Measurements from ENCODE around the gene STXBP5. TPM values are rescaled to one million over a fixed set of nuclear protein-coding genes. Genes with fewer than 3 reads are reported as not detected.

Gene STXBP5
- total RNA-seq, 3 donors from 2014 or later (not counting 1 experiment from before 2014, with no cell fraction given), result 22.9 to 43.9 (median 35.9) TPM

- ATAC-seq (no peak), DNase-seq (no peak)
- Histone ChIP-seq H3K4me3 (ENCODE audit: low read length) (no peak overlapping the region), H3K27ac (ENCODE audit: low read length) (no peak overlapping the region), H3K36me3 (ENCODE audit: control insufficient read depth, insufficient read depth, low read length) (no peaks in the 10 kb centered on the region), H3K9me3 (ENCODE audit: control insufficient read depth, insufficient read depth, low read length) (no peaks in the 10 kb centered on the region), H3K27me3 (ENCODE audit: control insufficient read depth, insufficient read depth, low read length) (no peaks in the 10 kb centered on the region), H3K4me1 (ENCODE audit: control insufficient read depth, insufficient read depth, low read length) (no peaks in the 10 kb centered on the region)
- H3K27me3 Mint-ChIP-seq (ENCODE audit: low read depth in 2 of 2), result peaks cover 15 to 31% of the 10 kb centered on the region in 2 donors
- TF ChIP-seq, protein P1, sequence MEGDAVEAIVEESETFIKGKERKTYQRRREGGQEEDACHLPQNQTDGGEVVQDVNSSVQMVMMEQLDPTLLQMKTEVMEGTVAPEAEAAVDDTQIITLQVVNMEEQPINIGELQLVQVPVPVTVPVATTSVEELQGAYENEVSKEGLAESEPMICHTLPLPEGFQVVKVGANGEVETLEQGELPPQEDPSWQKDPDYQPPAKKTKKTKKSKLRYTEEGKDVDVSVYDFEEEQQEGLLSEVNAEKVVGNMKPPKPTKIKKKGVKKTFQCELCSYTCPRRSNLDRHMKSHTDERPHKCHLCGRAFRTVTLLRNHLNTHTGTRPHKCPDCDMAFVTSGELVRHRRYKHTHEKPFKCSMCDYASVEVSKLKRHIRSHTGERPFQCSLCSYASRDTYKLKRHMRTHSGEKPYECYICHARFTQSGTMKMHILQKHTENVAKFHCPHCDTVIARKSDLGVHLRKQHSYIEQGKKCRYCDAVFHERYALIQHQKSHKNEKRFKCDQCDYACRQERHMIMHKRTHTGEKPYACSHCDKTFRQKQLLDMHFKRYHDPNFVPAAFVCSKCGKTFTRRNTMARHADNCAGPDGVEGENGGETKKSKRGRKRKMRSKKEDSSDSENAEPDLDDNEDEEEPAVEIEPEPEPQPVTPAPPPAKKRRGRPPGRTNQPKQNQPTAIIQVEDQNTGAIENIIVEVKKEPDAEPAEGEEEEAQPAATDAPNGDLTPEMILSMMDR (IDR thresholded peaks at IDR 0.05), result no peak
- no peak overlapping the region for H3K4me3 Mint-ChIP-seq
- intact Hi-C loops (cut with micrococcal nuclease), result no loop called here
- H3K9me3 Mint-ChIP-seq, result no peaks in the 10 kb centered on the region
- no peaks in the 10 kb centered on the region for H3K36me3 Mint-ChIP-seq
- 88% methylated on average over 4 of the region's 4 CpGs for WGBS (ENCODE audit: insufficient coverage)
- H3K27ac Mint-ChIP-seq, result no peak overlapping the region
- H3K4me1 Mint-ChIP-seq, result no peaks in the 10 kb centered on the region
These were observed 47.3 kb upstream of the STXBP5 start for GRCh38 chr6:147156799-147157382.

DNA sequence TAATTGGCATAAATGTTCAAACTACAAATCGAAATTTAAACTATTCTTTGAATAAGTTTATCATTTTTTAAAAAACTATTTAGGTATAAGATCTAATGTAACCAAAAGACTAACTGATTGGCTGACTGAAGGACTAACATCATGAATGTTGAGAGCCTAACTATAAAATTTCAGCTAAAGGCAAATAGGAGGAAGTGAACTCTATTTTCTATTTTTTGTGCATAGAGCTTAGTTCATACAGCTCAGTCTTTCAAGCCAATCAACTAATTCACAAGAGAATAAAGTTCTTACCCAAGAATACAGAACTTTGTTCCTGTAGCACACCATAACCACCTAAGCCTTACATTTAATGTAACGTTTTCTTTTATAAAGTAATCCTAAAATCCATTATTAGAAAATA lies 46.3 kb upstream of the STXBP5 start:
- Histone ChIP-seq H3K27me3 (ENCODE audit: control insufficient read depth, insufficient read depth, low read length) (no peaks in the 10 kb centered on the region), H3K36me3 (ENCODE audit: control insufficient read depth, insufficient read depth, low read length) (no peaks in the 10 kb centered on the region), H3K9me3 (ENCODE audit: control insufficient read depth, insufficient read depth, low read length) (no peaks in the 10 kb centered on the region), H3K4me3 (ENCODE audit: low read length) (no peak overlapping the region), H3K27ac (ENCODE audit: low read length) (no peak overlapping the region), H3K4me1 (ENCODE audit: control insufficient read depth, insufficient read depth, low read length) (no peaks in the 10 kb centered on the region)
- DNase-seq (no peak), ATAC-seq (no peak)
- intact Hi-C loops (cut with micrococcal nuclease), result no loop called here
- no peaks in the 10 kb centered on the region for H3K4me1 Mint-ChIP-seq
- no peaks in the 10 kb centered on the region for H3K9me3 Mint-ChIP-seq
- H3K27ac Mint-ChIP-seq, result no peak overlapping the region
- H3K36me3 Mint-ChIP-seq, result no peaks in the 10 kb centered on the region
- no peak overlapping the region for H3K4me3 Mint-ChIP-seq
- no CpG with 5 or more reads among the region's 2 CpGs for WGBS (ENCODE audit: insufficient coverage)
- TF ChIP-seq, protein P1 (IDR thresholded peaks at IDR 0.05), result no peak
- H3K27me3 Mint-ChIP-seq (ENCODE audit: low read depth in 2 of 2), result peaks cover 11 to 31% of the 10 kb centered on the region in 2 donors

DNA sequence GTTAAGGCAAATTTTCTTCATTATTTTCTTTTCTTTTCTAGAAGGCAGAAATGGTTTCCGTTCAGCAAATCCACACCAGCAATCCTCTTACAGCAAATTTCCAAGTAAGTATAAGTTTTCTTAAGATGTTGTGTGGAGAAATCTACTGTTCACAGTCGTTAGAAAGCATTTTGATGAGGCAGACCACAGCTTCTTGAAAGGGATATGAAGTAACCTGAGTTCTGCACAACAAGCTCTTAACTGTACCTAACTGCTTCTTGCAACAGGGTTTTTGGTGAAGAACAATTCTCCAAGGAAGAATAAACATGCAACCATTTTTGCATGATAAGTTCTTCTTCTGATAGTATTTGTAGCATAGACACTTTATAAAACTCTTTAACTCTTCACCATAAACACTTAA lies 45.3 kb upstream of the STXBP5 start:
- H3K36me3 Mint-ChIP-seq, result no peaks in the 10 kb centered on the region
- H3K9me3 Mint-ChIP-seq, result peaks cover 0 to 1% of the 10 kb centered on the region in 2 donors
- H3K27me3 Mint-ChIP-seq (ENCODE audit: low read depth in 2 of 2), result peaks cover 6 to 31% of the 10 kb centered on the region in 2 donors
- no peak overlapping the region for H3K27ac Mint-ChIP-seq
- no peak for ATAC-seq
- Histone ChIP-seq H3K27me3 (ENCODE audit: control insufficient read depth, insufficient read depth, low read length) (no peaks in the 10 kb centered on the region), H3K4me1 (ENCODE audit: control insufficient read depth, insufficient read depth, low read length) (no peaks in the 10 kb centered on the region), H3K9me3 (ENCODE audit: control insufficient read depth, insufficient read depth, low read length) (no peaks in the 10 kb centered on the region), H3K4me3 (ENCODE audit: low read length) (no peak overlapping the region), H3K27ac (ENCODE audit: low read length) (no peak overlapping the region), H3K36me3 (ENCODE audit: control insufficient read depth, insufficient read depth, low read length) (no peaks in the 10 kb centered on the region)
- WGBS (ENCODE audit: insufficient coverage), result 25% methylated on average over 1 of the region's 2 CpGs
- H3K4me1 Mint-ChIP-seq, result no peaks in the 10 kb centered on the region
- DNase-seq, result no peak
- H3K4me3 Mint-ChIP-seq, result no peak overlapping the region
- intact Hi-C loops (cut with micrococcal nuclease), result no loop called here
- TF ChIP-seq, protein P1 (IDR thresholded peaks at IDR 0.05), result no peak
